T-helper 2 cell treated with Interferon-gamma antibody and Interleukin-4, amounts not matched to agents 5 μg/mL and 100 μg/mL, for 36 hours (primary cell): ENCODE results near the gene AP3D1.

Source experiments
- DNase-seq: peaks from one replicate; pipeline ENCODE4 v3.0.0; 2021; ENCODE audit warnings: low spot score
- H3K27ac Mint-ChIP-seq: one replicate; pipeline ENCODE4 v1.8.0; 2021; ENCODE audit warnings: mild to moderate bottlenecking, mixed read lengths
- H3K27me3 Mint-ChIP-seq: one replicate; pipeline ENCODE4 v1.8.0; 2021; ENCODE audit warnings: low read depth, mixed read lengths
- H3K36me3 Mint-ChIP-seq: one replicate; pipeline ENCODE4 v1.8.0; 2021; ENCODE audit warnings: low read depth, mixed read lengths
- H3K4me1 Mint-ChIP-seq: one replicate; pipeline ENCODE4 v1.8.0; 2021; ENCODE audit warnings: low read depth, mixed read lengths
- H3K4me3 Mint-ChIP-seq: one replicate; pipeline ENCODE4 v1.8.0; 2022; ENCODE audit warnings: mild to moderate bottlenecking, moderate library complexity, mixed read lengths
- H3K9me3 Mint-ChIP-seq: one replicate; pipeline ENCODE4 v1.8.0; 2021; ENCODE audit warnings: mixed read lengths

The AP3D1 gene

DNA sequence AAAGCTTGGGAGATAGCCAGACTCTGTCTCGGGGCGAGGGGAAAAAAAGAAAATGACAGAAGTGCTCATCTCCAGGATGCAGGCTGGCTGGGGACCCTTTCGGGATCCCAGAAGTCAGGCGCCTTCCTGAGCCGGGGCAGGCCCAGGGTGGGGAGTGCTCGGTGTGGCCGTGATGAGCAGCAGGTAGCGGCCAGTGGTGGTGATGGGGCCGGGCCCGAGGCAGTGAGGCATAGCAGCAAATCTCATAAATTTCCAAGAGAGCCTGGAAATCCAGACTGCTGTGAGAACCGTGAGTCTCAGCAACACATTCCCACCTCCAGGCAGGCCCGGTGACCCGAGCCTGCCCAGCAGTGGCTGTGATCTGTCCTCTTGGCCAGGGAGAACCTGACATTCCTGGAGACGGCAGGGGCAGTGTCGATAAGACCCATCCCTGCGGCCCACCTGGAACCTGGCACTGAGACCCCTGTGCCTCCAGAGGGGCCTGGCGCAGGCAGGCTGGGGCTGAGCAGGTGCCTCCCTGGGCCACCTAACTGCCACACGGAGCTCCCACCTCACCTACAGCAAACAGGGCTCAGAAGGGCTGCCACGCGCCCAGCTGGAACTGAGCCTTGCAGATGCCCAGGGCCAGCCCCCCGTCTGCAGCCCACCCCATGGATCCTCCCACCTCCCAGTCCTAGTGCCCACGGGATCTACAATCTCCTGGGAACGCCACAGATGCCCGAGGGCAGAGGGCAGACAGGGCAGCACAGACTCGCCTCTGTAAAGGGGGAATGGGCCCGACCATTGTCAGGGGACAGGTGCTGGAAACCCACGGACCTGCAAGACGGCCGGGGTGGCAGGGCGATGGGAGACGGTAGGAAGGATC lies 31.2 kb downstream of the AP3D1 start:
- no peak for DNase-seq
- no peaks in the 10 kb centered on the region for H3K4me1 Mint-ChIP-seq
- peaks cover 27% of the 10 kb centered on the region for H3K36me3 Mint-ChIP-seq
- no peak overlapping the region for H3K27ac Mint-ChIP-seq
- no peaks in the 10 kb centered on the region for H3K27me3 Mint-ChIP-seq
- H3K9me3 Mint-ChIP-seq, result no peaks in the 10 kb centered on the region
- no peak overlapping the region for H3K4me3 Mint-ChIP-seq

DNA sequence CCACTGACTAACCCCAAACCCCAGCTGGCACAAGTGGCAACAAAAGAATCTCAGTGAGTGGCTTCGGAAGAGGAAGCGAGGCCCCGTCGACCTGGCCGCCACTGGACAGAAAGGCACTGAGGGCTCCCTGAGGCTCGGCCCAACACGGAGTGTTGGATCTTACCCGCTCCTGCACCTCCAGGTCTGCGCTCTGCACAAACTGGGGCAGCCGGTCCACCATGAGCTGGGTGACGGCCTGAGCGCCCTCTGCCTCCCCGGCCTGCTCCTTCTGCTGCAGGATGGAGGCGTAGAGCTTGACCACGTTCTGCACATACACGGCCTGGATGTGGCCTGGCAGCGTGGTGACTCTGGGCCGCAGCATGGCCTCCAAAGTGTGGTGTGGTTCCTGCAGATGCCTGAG lies 32.9 kb downstream of the AP3D1 start:
- Mint-ChIP-seq H3K4me1 (no peaks in the 10 kb centered on the region), H3K36me3 (peaks cover 38% of the 10 kb centered on the region), H3K9me3 (no peaks in the 10 kb centered on the region), H3K27me3 (no peaks in the 10 kb centered on the region), H3K4me3 (no peak overlapping the region), H3K27ac (no peak overlapping the region)
- DNase-seq, result no peak

DNA sequence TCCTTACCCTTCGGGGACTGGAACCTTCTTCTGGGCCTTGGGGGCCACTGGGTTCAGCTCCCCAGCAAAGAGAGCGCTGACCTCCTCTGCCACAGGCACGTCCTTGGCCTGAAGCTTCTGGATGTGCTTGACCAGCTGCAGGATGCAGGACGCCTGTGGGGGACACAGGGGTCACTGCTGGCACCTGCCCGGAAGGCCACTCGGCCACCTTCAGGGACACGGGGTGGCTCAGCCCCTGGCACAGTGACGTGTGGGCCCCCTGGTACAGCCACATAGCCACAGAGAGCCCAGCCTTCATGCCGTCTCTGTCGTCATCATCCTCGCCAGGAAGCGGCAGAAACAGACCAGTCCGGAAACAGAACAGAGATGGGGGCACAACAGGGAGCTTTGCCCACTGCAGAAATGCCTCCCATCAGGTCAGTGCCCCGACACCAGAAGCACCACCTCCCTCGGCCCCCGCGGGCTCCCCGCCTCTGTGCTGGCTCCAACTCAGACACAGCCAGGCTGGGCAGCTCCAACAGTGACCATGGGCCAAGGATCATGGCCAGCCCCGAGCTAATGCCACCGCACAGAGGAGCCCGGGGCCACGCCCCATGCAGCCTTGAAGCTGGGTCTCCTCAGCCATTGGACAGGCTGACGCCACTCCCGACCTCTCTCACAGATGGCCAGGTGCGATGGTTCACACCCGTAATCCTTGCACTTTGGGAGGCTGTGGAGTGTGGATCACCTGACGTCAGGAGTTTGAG lies 34.0 kb downstream of the AP3D1 start:
- Mint-ChIP-seq H3K4me1 (no peaks in the 10 kb centered on the region), H3K4me3 (no peak overlapping the region), H3K27ac (no peak overlapping the region), H3K27me3 (no peaks in the 10 kb centered on the region), H3K36me3 (peaks cover 39% of the 10 kb centered on the region), H3K9me3 (no peaks in the 10 kb centered on the region)
- DNase-seq, result no peak

DNA sequence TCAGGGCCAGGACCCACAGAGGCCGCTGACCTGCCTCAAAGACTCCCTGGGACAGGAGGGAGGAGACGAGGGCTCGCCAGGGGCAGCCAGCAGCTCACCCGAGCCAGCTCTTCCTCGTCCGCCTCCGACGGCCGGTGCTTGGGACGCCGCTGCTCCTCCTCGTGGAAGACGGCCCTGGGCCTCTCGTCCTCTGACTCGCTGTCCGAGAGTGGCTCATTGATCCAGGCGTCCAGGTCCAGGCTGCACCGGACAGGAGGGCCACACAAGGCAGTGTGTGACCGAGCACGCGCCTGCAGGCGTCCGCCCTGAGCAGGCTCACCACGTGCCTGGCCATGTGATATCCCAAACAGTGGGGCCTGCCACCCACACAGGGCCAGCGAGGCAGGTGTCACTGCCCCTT lies 34.9 kb downstream of the AP3D1 start:
- Mint-ChIP-seq H3K4me3 (no peak overlapping the region), H3K36me3 (peaks cover 40% of the 10 kb centered on the region), H3K4me1 (no peaks in the 10 kb centered on the region), H3K27ac (no peak overlapping the region), H3K9me3 (no peaks in the 10 kb centered on the region), H3K27me3 (no peaks in the 10 kb centered on the region)
- no peak for DNase-seq

DNA sequence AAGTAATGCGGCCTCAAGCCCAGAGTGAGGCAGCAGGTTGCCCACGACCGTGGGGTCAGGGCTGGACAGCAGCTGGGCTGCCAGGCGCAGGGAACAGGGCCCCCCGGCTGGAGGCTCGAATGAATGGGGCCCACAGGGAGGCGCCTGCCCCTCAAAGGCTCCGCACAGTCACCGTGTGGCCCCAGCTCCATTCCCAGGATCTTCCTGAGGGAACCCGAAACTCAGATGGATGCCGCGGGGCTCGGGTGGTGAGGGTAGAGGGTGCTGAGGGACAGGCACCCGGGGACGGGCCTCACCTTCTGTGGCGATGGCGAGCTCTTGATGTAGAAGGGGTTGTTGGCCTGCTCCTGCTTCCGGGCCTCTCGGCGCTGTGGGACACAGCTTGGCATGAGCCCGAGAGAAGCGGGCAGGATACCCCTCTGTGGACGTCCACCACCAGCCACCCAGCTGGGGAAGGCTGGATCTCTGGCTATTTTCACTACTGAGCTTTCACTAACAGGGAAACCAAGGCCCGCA lies 35.4 kb downstream of the AP3D1 start:
- no peak overlapping the region for H3K27ac Mint-ChIP-seq
- H3K27me3 Mint-ChIP-seq, result no peaks in the 10 kb centered on the region
- H3K36me3 Mint-ChIP-seq, result peaks cover 35% of the 10 kb centered on the region
- no peak overlapping the region for H3K4me3 Mint-ChIP-seq
- no peaks in the 10 kb centered on the region for H3K9me3 Mint-ChIP-seq
- no peak for DNase-seq
- no peaks in the 10 kb centered on the region for H3K4me1 Mint-ChIP-seq

DNA sequence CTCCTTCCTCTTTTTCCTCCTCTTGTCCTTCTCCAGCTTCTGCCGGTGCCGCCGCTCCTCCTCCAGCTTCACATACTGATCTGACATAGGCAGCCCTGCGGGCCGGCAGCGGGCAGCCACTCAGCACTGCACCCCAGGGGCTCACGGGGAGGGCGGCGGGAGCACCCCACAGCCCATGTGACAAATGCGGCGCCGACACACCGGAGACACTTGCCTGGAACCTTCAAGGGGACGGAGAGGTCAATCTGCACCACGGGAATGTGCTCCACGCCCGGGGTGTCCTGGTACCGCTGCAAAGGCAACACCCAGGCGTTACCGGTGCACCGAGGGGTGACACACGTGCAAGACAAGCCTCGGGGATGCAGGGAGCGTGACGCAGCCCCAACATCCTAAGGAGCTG lies 36.0 kb downstream of the AP3D1 start:
- H3K9me3 Mint-ChIP-seq, result no peaks in the 10 kb centered on the region
- no peak overlapping the region for H3K4me3 Mint-ChIP-seq
- peaks cover 30% of the 10 kb centered on the region for H3K36me3 Mint-ChIP-seq
- H3K27ac Mint-ChIP-seq, result no peak overlapping the region
- H3K4me1 Mint-ChIP-seq, result no peaks in the 10 kb centered on the region
- H3K27me3 Mint-ChIP-seq, result no peaks in the 10 kb centered on the region
- no peak for DNase-seq

DNA sequence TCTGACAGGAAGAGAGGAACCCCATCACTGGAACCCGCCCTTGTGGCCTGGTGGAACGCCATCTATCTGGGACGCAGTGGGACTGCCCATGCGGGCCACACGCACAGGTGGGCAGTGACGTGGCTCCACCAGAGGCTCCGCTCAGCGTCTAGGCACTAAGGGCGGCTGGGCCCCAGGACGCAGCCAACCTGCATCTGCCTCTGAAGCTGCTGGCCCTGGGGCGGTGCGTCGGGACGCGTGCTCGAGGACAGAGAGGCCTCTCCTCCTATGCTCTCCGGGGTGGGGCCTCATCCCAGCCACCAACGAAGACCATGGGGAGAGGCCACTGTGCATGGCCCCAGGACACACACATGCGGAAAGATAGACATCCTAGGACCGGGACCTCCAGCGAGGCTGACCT lies 36.5 kb downstream of the AP3D1 start:
- Mint-ChIP-seq H3K4me1 (no peaks in the 10 kb centered on the region), H3K27ac (no peak overlapping the region), H3K36me3 (peaks cover 28% of the 10 kb centered on the region), H3K9me3 (no peaks in the 10 kb centered on the region), H3K27me3 (no peaks in the 10 kb centered on the region), H3K4me3 (no peak overlapping the region)
- DNase-seq, result no peak

DNA sequence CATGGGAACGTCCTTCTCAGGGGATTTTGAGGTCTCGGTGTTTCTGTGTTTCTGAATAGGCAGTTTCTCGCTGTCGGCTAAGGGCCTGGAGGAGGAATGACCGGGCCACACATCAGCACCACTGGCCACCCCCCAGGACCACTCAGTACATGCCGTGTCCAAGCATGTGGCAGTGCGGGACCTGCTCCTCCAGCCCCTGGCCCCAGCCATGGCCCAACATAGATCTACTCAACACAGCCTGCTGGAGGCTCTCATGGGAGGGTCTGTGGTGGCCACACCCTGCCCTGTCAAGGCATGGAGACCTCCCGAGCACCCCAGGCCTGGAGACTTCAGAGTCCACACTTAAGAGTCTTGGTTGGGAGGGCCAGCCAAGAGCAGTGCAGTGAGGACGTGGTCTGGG lies 37.1 kb downstream of the AP3D1 start:
- DNase-seq, result no peak
- Mint-ChIP-seq H3K4me1 (no peaks in the 10 kb centered on the region), H3K27me3 (no peaks in the 10 kb centered on the region), H3K4me3 (no peak overlapping the region), H3K27ac (no peak overlapping the region), H3K9me3 (no peaks in the 10 kb centered on the region), H3K36me3 (peaks cover 28% of the 10 kb centered on the region)

DNA sequence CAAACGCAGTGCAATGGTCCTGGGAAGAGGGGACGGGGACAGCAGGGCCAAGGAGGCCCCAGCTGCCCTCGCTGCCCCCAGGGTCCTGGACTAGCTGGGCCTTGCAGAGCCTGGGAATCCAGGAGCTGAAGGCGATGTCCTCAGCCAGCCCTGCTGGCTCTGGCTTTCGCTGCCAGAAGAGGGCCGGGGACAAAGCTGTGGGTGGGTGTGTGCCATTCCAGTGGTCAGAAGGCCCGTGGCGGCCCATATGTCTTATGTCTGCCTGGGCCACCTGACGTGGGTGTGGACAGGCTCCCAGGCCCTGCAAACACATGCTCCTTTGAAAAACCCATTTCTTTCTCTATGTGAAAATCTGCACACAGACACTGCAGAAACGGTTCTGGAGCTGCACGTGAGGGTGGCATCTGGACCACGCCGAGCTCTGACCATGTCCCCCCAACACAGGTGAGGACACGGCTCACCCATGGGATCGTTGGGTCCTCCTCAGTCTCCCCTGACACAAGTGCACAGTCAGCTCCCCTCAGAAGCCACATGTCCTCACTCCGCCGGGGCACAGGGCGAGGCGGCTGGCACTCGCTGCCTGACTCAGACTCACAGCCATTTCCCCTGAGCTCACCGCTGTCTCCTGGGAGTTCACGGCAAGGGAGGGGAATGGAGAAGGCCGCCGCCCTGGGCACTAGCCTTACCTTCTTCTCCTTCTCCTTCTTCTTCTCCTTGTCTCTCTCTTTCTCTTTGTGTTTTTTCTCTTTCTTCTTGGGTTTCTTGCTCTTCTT lies 37.7 kb downstream of the AP3D1 start:
- H3K4me3 Mint-ChIP-seq, result no peak overlapping the region
- no peaks in the 10 kb centered on the region for H3K4me1 Mint-ChIP-seq
- no peaks in the 10 kb centered on the region for H3K9me3 Mint-ChIP-seq
- no peak overlapping the region for H3K27ac Mint-ChIP-seq
- H3K36me3 Mint-ChIP-seq, result peaks cover 26% of the 10 kb centered on the region
- no peaks in the 10 kb centered on the region for H3K27me3 Mint-ChIP-seq
- DNase-seq, result no peak

DNA sequence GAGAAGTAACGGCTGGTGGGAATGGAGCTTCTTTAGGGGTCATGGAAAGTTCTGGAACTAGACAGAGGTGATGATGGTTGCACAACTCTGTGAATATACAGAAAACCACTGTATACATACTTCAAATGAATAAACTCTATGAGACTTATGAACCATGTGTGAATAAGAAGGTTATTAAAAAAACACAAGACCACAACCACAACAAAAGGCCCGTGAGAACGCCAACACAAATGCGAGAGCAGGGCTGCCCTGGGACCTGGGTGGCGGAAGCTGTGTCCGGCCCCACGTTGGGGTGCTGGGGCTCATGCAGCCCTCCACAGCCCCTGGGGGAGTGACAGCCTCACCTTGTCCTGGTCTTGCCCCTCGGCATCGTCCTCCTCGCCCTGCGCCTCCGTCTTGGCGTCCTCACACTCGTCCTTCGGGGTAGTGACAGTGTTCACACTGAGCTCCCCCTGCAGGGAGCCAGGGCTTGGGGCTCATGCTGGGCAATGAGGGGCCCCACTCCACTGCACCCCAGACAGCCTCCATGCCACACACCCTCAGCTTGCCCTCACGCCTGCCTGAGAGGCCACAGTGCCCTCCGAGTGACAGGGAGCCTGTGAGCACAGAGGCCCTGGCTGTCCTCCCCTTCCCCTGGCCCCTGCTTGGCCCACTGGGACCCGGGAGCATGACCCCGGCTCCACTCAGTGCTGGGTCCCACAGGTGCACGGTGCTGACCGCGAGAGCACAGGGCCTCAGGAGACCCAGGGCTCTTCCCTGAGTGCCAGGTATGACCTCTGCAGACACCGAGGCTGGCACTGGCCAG lies 38.6 kb downstream of the AP3D1 start:
- Mint-ChIP-seq H3K9me3 (no peaks in the 10 kb centered on the region), H3K27ac (no peak overlapping the region), H3K36me3 (peaks cover 28% of the 10 kb centered on the region), H3K4me1 (no peaks in the 10 kb centered on the region), H3K27me3 (no peaks in the 10 kb centered on the region), H3K4me3 (no peak overlapping the region)
- DNase-seq, result no peak

DNA sequence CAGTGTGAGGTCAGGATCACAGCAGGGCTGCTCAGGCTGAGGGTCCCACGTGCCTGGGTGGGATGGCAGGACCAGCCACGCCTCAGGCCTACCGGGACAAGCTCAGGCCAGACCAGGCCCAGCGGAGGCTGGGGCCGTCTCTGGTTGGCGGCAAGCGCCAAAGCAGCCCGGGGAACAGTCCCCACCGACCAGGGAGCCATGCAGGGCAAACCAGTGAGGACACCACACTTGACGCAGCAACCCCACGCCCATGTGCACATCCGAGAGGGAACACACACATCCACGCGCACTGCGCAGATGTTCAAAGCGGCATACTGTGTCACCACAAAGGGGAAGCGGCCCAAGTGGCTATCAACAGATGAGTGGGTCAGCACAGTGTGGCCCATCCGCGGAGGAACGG lies 39.5 kb downstream of the AP3D1 start:
- H3K27ac Mint-ChIP-seq, result no peak overlapping the region
- DNase-seq, result no peak
- H3K27me3 Mint-ChIP-seq, result no peaks in the 10 kb centered on the region
- H3K9me3 Mint-ChIP-seq, result no peaks in the 10 kb centered on the region
- no peaks in the 10 kb centered on the region for H3K4me1 Mint-ChIP-seq
- peaks cover 32% of the 10 kb centered on the region for H3K36me3 Mint-ChIP-seq
- H3K4me3 Mint-ChIP-seq, result no peak overlapping the region

DNA sequence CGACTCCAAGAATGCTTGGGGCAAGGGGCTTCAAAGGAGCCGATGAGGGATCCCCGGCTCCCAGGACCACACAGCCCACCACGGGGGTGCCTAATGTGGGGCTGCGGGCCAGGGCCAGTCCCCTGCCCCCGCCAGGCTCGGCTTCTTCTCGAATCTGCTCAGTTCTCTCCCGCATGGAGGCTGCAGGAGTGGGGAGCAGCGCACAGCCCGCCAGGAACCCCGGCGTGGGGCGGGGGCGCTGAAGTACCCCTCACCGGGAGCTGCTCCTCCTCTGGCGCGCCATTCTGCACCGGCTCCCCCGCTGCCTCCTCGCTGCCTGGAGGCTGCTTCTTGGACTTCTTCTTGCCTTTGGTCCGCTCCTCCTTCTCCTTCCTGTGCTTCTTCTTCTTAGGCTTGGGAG lies 39.9 kb downstream of the AP3D1 start:
- H3K27ac Mint-ChIP-seq, result no peak overlapping the region
- H3K4me1 Mint-ChIP-seq, result no peaks in the 10 kb centered on the region
- no peak overlapping the region for H3K4me3 Mint-ChIP-seq
- peaks cover 36% of the 10 kb centered on the region for H3K36me3 Mint-ChIP-seq
- no peaks in the 10 kb centered on the region for H3K9me3 Mint-ChIP-seq
- DNase-seq, result no peak
- no peaks in the 10 kb centered on the region for H3K27me3 Mint-ChIP-seq

DNA sequence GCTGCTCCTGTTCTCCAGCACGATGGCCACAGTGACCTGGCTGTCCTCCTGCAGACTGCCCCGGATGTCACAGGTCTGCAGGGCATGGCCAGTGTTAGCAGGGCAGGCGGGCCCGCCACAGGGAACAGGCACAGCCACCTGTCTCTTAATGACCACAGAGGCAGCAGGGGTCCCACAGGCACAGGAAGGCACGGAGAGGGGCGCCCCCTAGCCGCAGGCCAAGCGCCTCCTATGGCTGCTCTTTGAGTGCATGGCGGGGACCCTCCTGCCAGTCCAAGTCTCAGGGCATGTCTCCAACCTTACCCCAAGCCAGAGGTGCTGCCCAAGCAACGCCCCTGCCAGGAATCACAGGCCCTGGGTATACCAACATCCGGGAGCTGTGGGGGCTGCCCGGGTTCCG lies 40.5 kb downstream of the AP3D1 start:
- Mint-ChIP-seq H3K36me3 (peaks cover 42% of the 10 kb centered on the region), H3K27me3 (no peaks in the 10 kb centered on the region), H3K4me3 (no peak overlapping the region), H3K9me3 (no peaks in the 10 kb centered on the region), H3K4me1 (no peaks in the 10 kb centered on the region), H3K27ac (no peak overlapping the region)
- no peak for DNase-seq
